ENCODE results near the gene CLMN.
"Not testable (repeated sequence)": the region's sequence is repeated elsewhere in the genome, so short reads cannot be mapped to it uniquely, and the experiment has no call there.

Gene CLMN

DNA sequence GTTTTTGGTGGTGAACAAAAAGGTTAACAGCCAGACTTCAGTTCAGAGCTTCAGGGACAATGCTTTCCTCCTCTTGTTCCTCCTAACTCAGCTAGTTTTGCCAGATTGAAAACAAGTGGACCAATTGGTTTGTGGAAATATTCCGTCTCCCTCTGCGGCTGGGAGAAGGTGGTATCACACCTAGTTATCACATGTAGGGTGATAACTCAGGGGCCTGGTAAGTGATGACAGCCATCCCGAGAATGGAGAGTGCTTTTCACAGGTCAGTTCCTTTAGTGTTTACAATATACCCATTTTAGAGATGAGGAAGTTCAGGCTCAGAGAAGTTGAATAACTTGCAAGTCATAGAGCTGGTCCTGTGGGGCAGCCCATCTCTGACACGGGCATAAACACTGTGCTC, 101.7 kb downstream of the CLMN start:
- DNase-seq (ENCODE audit: low spot score) = no peak

DNA sequence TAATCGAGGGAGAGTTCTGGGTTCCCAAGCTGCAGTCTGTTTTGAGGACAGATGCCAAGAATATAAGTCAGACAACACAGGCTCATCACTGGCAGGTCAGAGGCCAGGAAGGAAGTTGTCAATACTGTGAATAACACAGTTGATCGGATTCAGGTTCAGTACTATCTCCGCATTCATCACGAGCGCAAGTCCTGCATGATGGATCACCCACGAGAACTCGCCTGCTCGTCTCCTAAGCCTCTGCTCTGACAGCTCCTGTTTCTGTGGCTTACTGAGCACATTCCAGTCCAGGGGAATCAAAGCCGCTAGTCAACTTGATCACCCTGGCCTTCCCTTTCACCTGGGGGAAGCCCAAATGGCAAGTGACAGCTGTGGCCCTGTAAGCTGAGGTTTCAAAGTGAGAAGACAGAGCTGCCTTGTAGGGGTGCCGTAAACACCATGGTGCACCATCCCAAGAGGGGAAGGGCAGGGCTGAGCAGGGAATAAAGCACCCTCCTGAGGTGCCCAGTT, 102.3 kb downstream of the CLMN start:
- DNase-seq (ENCODE audit: low spot score) = no peak

GRCh38 chr14:95216008-95216407, 103.7 kb downstream of the CLMN start:
- DNase-seq (ENCODE audit: low spot score) = no peak

GRCh38 chr14:95215094-95215725, 104.5 kb downstream of the CLMN start:
- no peak for DNase-seq (ENCODE audit: low spot score)

GRCh38 chr14:95213774-95214173, 105.9 kb downstream of the CLMN start:
- DNase-seq (ENCODE audit: low spot score) = no peak

GRCh38 chr14:95211721-95212504, 107.8 kb downstream of the CLMN start:
- no peak for DNase-seq (ENCODE audit: low spot score)

DNA sequence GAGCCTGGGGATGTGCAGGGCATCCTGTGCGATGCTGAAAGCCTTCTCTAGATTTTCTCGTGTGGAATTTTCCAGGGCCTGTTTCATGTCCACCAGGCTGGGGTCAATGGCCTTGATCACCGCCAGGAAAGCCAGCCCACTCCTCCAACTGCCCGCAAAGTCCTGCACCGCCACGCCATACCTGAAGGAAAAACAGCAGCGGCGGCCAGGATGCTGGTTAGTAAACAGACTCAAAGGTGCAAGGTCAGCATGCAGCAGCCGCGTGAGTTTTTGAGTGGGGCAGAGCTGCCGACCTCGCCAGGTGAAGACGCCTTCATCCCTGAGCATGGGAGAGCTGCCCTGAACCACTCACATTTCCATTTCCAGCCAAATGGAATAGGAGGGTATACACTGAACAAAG, 109.0 kb downstream of the CLMN start:
- DNase-seq (ENCODE audit: low spot score) = no peak

DNA sequence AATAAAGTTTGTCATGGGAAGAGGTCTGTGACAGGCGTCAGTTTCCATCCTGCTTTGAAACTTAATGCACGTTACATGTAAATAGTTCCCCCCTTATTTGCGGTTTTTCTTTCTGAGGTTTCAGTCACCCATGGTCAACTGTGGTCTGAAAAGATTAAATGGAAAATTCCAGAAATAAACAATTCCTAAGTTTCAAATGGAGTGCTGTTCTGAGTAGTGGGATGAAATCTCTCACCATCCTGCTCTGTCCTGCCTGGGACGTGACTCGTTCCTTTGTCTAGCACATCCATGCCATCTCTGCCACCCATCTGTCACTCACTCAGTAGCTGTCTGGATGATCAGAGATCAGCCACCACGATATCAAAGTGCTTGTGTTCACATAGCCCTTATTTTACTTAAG, 111.1 kb downstream of the CLMN start:
- DNase-seq (ENCODE audit: low spot score) = no peak

GRCh38 chr14:95207475-95208233, 112.1 kb downstream of the CLMN start:
- DNase-seq (ENCODE audit: low spot score) = no peak

- no peak for DNase-seq (ENCODE audit: low spot score)
Observed at GRCh38 chr14:95206534-95206933, 113.2 kb downstream of the CLMN start.

DNA sequence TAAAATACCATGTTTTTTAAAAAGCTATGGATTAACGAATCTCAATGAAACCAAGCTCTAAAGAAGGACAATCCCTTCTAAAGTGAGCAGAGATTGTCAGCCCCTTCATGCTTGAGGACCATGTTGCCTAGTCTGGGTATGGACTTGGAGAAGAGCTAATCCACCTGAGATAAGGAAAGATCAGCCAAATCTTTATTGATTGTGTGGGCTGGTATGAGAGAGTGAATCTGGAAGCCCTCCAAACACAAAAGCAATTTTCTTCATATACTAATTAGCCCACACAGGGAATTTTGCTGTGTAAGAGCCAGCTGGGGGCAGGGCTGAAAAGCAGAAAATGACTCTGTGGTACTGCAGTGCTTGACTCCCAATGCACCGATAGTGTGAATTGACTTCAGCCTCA, 115.0 kb downstream of the CLMN start:
- DNase-seq (ENCODE audit: low spot score) = no peak

DNA sequence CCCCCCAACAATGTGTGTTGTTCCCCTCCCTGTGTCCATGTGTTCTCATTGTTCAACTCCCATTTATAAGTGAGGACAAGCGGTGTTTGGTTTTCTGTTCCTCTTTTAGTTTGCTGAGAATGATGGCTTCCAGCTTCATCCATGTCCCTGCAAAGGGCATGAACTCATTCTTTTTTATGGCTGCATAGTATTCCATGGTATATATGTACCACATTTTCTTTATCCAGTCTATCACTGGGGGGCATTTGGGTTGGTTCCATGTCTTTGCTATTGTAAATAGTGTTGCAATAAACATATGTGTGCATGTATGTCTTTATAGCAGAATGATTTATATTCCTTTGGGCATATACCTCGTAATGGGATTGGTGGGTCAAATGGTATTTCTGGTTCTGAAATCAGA, 118.0 kb downstream of the CLMN start:
- DNase-seq (ENCODE audit: low spot score) = not testable (repeated sequence)

- no peak for DNase-seq (ENCODE audit: low spot score)
Observed at GRCh38 chr14:95200404-95200803, 119.3 kb downstream of the CLMN start.

GRCh38 chr14:95199298-95199983, 120.3 kb downstream of the CLMN start:
- DNase-seq (ENCODE audit: low spot score) = no peak

DNA sequence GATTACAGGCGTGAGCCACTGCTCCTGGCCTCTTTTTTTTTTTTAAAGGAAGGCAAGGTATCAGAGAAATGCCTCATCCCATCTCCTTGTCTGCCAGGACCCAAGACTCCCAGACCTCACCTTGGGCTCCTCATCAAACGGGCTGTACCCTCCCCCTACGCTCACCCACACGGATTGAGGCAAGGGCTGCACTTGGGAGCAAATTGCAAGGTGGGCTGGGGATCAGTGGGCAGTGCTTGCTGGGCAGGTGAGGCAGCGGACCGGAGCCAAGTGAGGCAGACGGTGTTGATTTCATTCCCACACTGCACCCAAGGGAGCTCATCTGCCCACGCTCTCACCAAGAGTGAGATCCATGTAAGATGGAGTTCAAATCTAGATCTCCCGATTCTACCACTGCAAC, 121.4 kb downstream of the CLMN start:
- DNase-seq (ENCODE audit: low spot score) = no peak

- no peak for DNase-seq (ENCODE audit: low spot score)
Observed at GRCh38 chr14:95197551-95197950, 122.2 kb downstream of the CLMN start.

DNA sequence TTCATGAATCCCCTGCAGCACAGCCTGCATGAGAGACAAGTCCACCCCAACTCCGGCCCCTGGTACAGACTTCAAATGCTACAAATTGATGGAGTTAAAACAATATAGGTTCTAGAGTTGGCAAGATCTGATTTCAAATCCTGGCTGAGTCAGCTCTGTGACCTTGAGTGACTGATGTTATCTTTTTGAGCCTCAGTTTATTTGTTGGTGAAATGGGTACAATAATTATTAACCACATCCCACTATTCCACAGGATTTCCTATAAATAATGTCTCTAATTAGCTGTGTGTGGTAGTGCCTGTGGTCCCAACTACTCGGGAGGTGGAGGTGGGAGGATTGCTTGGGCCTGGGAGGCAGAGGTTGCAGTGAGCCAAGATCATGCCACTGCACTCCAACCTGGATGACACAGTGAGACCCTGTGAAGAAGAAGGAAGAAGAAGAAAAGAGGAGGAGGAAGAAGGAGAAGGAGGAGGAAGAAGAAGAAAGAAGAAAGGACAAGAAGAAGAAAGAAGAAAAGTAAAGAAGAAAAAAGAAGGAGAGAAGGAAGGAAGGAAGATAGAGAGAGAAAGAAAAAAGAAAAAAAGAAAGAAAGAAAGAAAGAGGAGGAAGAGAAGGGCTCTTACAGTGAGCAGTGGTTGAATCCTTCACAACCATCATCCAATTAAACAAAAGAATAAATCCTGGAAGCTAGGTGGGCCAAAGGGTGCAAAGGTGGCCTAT, 122.7 kb downstream of the CLMN start:
- DNase-seq (ENCODE audit: low spot score) = no peak

GRCh38 chr14:95196268-95196667, 123.4 kb downstream of the CLMN start:
- DNase-seq (ENCODE audit: low spot score) = no peak

DNA sequence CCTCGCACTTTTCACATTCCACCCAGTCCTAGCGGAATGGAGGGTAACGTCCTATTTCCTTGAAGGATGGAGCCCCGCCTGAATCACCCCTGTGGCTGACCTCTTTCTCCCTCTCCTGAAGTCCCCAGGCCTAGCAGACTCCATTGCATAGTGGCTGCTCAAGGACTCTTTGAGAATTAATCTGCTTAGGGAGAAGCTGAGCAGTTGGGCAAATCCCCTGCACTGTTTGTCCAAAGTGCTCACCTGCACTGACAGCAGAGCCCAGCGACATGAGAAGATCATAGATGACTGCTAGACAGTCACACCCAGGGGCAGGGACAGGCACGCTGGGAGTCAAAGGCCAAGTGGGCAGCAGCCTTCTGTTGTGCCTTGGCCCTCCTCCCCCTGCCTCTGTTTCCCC, 124.7 kb downstream of the CLMN start:
- DNase-seq (ENCODE audit: low spot score) = no peak

GRCh38 chr14:95193081-95193480, 126.6 kb downstream of the CLMN start:
- no peak for DNase-seq (ENCODE audit: low spot score)

- no peak for DNase-seq (ENCODE audit: low spot score)
Observed at GRCh38 chr14:95192311-95192710, 127.4 kb downstream of the CLMN start.
